Fibroblast of lung (primary cell): ENCODE data around the gene RUNX1. TPM values are rescaled to one million over a fixed set of nuclear protein-coding genes. Genes with fewer than 3 reads are reported as not detected.
A peak's percentile ranks its signal among the peaks of the same experiment; 100 is the strongest.

Source experiments
- DNase-seq, 2 donors: peaks; one replicate each; pipeline versions ENCODE4 v3.0.0 to v3.0.0-alpha.2; 2010; ENCODE audit warnings: low read depth in 2 of 2
- H2AFZ ChIP-seq: 2 replicates; pipeline ENCODE4 v1.5.1; 2012; ENCODE audit warnings: low read length, control low read depth, inconsistent platforms
- H3K27ac ChIP-seq: 2 replicates; pipeline ENCODE4 v1.5.1; 2011; ENCODE audit warnings: low read length, control low read depth; ENCODE audit not compliant: insufficient read depth
- H3K27me3 ChIP-seq: 2 replicates; pipeline ENCODE4 v1.5.1; 2011; ENCODE audit warnings: mild to moderate bottlenecking, low read length; ENCODE audit not compliant: control insufficient read depth, insufficient read depth
- H3K36me3 ChIP-seq: 2 replicates; pipeline ENCODE4 v1.5.1; 2011; ENCODE audit warnings: low read length; ENCODE audit not compliant: control insufficient read depth, insufficient read depth
- H3K4me1 ChIP-seq: 2 replicates; pipeline ENCODE4 v1.5.1; 2011; ENCODE audit warnings: low read length; ENCODE audit not compliant: control insufficient read depth, insufficient read depth; ENCODE audit errors: extremely low read depth
- H3K4me2 ChIP-seq: 2 replicates; pipeline ENCODE4 v1.5.1; 2011; ENCODE audit warnings: low read length, control low read depth; ENCODE audit not compliant: insufficient read depth; ENCODE audit errors: extremely low read depth
- H3K4me3 ChIP-seq, 4 experiments: fragments of 200-600 bp in 1 of 4; sonication (generic) in 1 of 4; replicated peaks in 1 of 4; 2 replicates each; pipeline ENCODE4 v1.5.1; 2011 to 2016; ENCODE audit warnings: low read length in 4 of 4, low read depth in 3 of 4, mild to moderate bottlenecking in 3 of 4, control low read depth in 2 of 4, inconsistent platforms in 1 of 4, mixed read lengths in 1 of 4; ENCODE audit not compliant: insufficient read depth in 1 of 4; ENCODE audit errors: control extremely low read depth in 1 of 4
- H3K79me2 ChIP-seq: 2 replicates; pipeline ENCODE4 v1.5.1; 2012; ENCODE audit warnings: mild to moderate bottlenecking, low read length, inconsistent platforms; ENCODE audit not compliant: control insufficient read depth, insufficient read depth
- H3K9ac ChIP-seq: 2 replicates; pipeline ENCODE4 v1.5.1; 2011; ENCODE audit warnings: mild to moderate bottlenecking, low read length, control low read depth; ENCODE audit not compliant: insufficient read depth
- H3K9me3 ChIP-seq: 2 replicates; pipeline ENCODE4 v1.5.1; 2012; ENCODE audit warnings: low read depth, low read length; ENCODE audit not compliant: control insufficient read depth, insufficient read depth
- H4K20me1 ChIP-seq: 2 replicates; pipeline ENCODE4 v1.5.1; 2011; ENCODE audit warnings: low read length; ENCODE audit not compliant: control insufficient read depth, insufficient read depth; ENCODE audit errors: extremely low read depth
- EZH2 ChIP-seq: IDR thresholded peaks from 2 replicates; pipeline ENCODE4 v1.5.1; 2012; ENCODE audit warnings: low read length, control low read depth, mild to moderate bottlenecking; ENCODE audit errors: missing control alignments
- polyA plus RNA-seq, 2 donors: library from polyadenylated mRNA; depleted of rRNA in 1 of 2; stranded (reverse) in 1 of 2; unstranded in 1 of 2; fragments of >200 nt; gene quantifications; 2 replicates each; pipeline ENCODE4 v1.2.1, GENCODE V29; 2011 to 2012; ENCODE audit warnings: missing spikeins in 1 of 2
- total RNA-seq: library from RNA; depleted of rRNA; stranded (reverse); fragments of >200 nt; gene quantifications from 2 replicates; pipeline ENCODE4 v1.2.1, GENCODE V29; 2014
- TF ChIP-seq, protein P1 (sequence below), 2 donors: IDR thresholded peaks in 1 of 2; conservative IDR thresholded peaks in 1 of 2; 1 replicate in 1 of 2; 2 replicates in 1 of 2; pipeline ENCODE4 v1.5.1; 2011 to 2012; ENCODE audit warnings: low read length in 2 of 2, control low read depth in 1 of 2, inconsistent platforms in 1 of 2, low read depth in 1 of 2, mild to moderate bottlenecking in 1 of 2

Gene RUNX1
- total and polyA plus RNA-seq, 2 donors (not counting 1 experiment from before 2014, with no cell fraction given), result 23.1 to 41.6 TPM

DNA sequence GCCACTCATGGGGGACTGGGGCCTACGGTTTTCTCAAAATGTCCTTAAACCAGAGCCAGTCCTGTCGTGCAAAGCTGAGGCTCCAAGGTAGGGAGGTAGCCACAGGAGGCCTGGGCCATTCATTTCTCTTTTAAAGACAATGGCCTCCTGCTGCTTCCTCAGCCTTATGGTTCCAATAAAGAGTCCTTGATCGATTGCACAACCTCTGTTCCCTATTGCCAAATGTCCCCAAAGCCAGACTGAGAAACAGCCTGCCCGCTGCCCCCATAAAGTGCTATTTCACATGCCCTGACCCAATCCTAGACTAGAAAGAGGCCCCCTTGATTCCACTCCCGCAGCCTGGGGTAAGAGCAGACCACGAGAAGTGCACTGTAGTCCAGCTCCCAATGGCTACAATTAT, 213.6 kb downstream of the RUNX1 start:
- H3K4me1 ChIP-seq, result peaks cover 31% of the 10 kb centered on the region
- no peak overlapping the region for H3K4me3 ChIP-seq
- H3K9ac ChIP-seq, result peak overlapping the region; percentile 8
- H3K4me2 ChIP-seq, result no peak overlapping the region
- peak in 1 of 2 donors; percentile 87 for DNase-seq
- peaks cover 18% of the 10 kb centered on the region for H3K36me3 ChIP-seq
- H2AFZ ChIP-seq, result no peak overlapping the region
- peak overlapping the region; percentile 86 for H3K27ac ChIP-seq
- peaks cover 70% of the 10 kb centered on the region for H3K79me2 ChIP-seq
- no peaks in the 10 kb centered on the region for H3K27me3 ChIP-seq
- H4K20me1 ChIP-seq, result no peaks in the 10 kb centered on the region
- TF ChIP-seq EZH2, result no peak
- TF ChIP-seq, protein P1, sequence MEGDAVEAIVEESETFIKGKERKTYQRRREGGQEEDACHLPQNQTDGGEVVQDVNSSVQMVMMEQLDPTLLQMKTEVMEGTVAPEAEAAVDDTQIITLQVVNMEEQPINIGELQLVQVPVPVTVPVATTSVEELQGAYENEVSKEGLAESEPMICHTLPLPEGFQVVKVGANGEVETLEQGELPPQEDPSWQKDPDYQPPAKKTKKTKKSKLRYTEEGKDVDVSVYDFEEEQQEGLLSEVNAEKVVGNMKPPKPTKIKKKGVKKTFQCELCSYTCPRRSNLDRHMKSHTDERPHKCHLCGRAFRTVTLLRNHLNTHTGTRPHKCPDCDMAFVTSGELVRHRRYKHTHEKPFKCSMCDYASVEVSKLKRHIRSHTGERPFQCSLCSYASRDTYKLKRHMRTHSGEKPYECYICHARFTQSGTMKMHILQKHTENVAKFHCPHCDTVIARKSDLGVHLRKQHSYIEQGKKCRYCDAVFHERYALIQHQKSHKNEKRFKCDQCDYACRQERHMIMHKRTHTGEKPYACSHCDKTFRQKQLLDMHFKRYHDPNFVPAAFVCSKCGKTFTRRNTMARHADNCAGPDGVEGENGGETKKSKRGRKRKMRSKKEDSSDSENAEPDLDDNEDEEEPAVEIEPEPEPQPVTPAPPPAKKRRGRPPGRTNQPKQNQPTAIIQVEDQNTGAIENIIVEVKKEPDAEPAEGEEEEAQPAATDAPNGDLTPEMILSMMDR (conservative IDR thresholded peaks at IDR 0.05 in 1 of 2, IDR thresholded peaks at IDR 0.05 in 1 of 2; ENCODE audit: low read depth in 1 of 2, low read length in 2 of 2), result no peak
- H3K9me3 ChIP-seq, result no peaks in the 10 kb centered on the region

- no peaks in the 10 kb centered on the region for H4K20me1 ChIP-seq
- H3K4me3 ChIP-seq, result no peak overlapping the region
- H3K79me2 ChIP-seq, result peaks cover 68% of the 10 kb centered on the region
- H3K4me1 ChIP-seq, result peaks cover 31% of the 10 kb centered on the region
- peaks cover 19% of the 10 kb centered on the region for H3K36me3 ChIP-seq
- no peak for DNase-seq
- H3K27me3 ChIP-seq, result no peaks in the 10 kb centered on the region
- H3K9me3 ChIP-seq, result no peaks in the 10 kb centered on the region
- TF ChIP-seq, protein P1 (conservative IDR thresholded peaks at IDR 0.05 in 1 of 2, IDR thresholded peaks at IDR 0.05 in 1 of 2; ENCODE audit: low read depth in 1 of 2, low read length in 2 of 2), result no peak
- no peak for TF ChIP-seq EZH2
- H2AFZ ChIP-seq, result no peak overlapping the region
- peak overlapping the region; percentile 8 for H3K9ac ChIP-seq
- H3K4me2 ChIP-seq, result no peak overlapping the region
- H3K27ac ChIP-seq, result peak overlapping the region; percentile 86
Observed at GRCh38 chr21:34834852-34835501, 214.1 kb downstream of the RUNX1 start.

GRCh38 chr21:34834290-34834689, 214.8 kb downstream of the RUNX1 start:
- Histone ChIP-seq H3K9me3 (no peaks in the 10 kb centered on the region), H3K27me3 (no peaks in the 10 kb centered on the region), H3K4me1 (peaks cover 28% of the 10 kb centered on the region), H4K20me1 (no peaks in the 10 kb centered on the region), H3K27ac (peak overlapping the region; percentile 86), H3K9ac (no peak overlapping the region), H2AFZ (no peak overlapping the region), H3K79me2 (peaks cover 68% of the 10 kb centered on the region), H3K36me3 (peaks cover 17% of the 10 kb centered on the region), H3K4me2 (no peak overlapping the region), H3K4me3 (no peak overlapping the region)
- DNase-seq, result no peak
- TF ChIP-seq, protein P1 (conservative IDR thresholded peaks at IDR 0.05 in 1 of 2, IDR thresholded peaks at IDR 0.05 in 1 of 2; ENCODE audit: low read depth in 1 of 2, low read length in 2 of 2), result no peak
- TF ChIP-seq EZH2, result no peak
